Thymus (tissue), 14 donors: Measurements from ENCODE around the gene RLN3. TPM values are rescaled to one million over a fixed set of nuclear protein-coding genes. Genes with fewer than 3 reads are reported as not detected.

Experiments used
- DNase-seq, 9 donors: peaks; one replicate each; pipeline ENCODE4 v3.0.0-alpha.2; 2013; ENCODE audit warnings: low spot score in 9 of 9, low read depth in 6 of 9, missing footprints in 1 of 9
- H3K27ac ChIP-seq, 2 donors: one replicate each; pipeline ENCODE4 v1.5.1; 2013; ENCODE audit warnings: control low read depth in 1 of 2, low read depth in 1 of 2, low read length in 1 of 2, mild to moderate bottlenecking in 1 of 2, moderate library complexity in 1 of 2
- H3K27me3 ChIP-seq, 2 donors: one replicate each; pipeline ENCODE4 v1.5.1; 2013; ENCODE audit warnings: low read length in 1 of 2; ENCODE audit not compliant: control insufficient read depth in 2 of 2, insufficient read depth in 1 of 2
- H3K36me3 ChIP-seq, 2 donors: one replicate each; pipeline ENCODE4 v1.5.1; 2013; ENCODE audit warnings: low read length in 1 of 2, mild to moderate bottlenecking in 1 of 2, moderate library complexity in 1 of 2; ENCODE audit not compliant: control insufficient read depth in 2 of 2, insufficient read depth in 2 of 2
- H3K4me1 ChIP-seq, 2 donors: one replicate each; pipeline ENCODE4 v1.5.1; 2013; ENCODE audit warnings: low read length in 2 of 2; ENCODE audit not compliant: control insufficient read depth in 2 of 2, insufficient read depth in 2 of 2
- H3K4me3 ChIP-seq, 2 donors: one replicate each; pipeline ENCODE4 v1.5.1; 2013; ENCODE audit warnings: low read length in 2 of 2, control low read depth in 1 of 2, mild to moderate bottlenecking in 1 of 2
- H3K9me3 ChIP-seq, 2 donors: one replicate each; pipeline ENCODE4 v1.5.1; 2013; ENCODE audit warnings: low read length in 1 of 2, mild to moderate bottlenecking in 1 of 2; ENCODE audit not compliant: control insufficient read depth in 2 of 2, insufficient read depth in 1 of 2
- WGBS: extraction: QIAGEN DNeasy Blood & Tissue Kit; methylation state at CpG from one replicate; pipeline ENCODE4 v1.1.7; 2013; 5-methylcytosine and 5-hydroxymethylcytosine counted together
- long read RNA-seq, 10 donors: transcript quantifications; one replicate each; lab custom pipeline, GENCODE V29; 2026
- polyA plus RNA-seq: library from polyadenylated mRNA; stranded (reverse); fragments of 200-250 nt; gene quantifications from one replicate; pipeline ENCODE4 v1.2.3, GENCODE V29; 2013
- total RNA-seq: library from RNA; stranded (reverse); fragments of 120-200 nt; gene quantifications from one replicate; pipeline ENCODE4 v1.2.4, GENCODE V29; 2013
- donor health status: healthy.

The RLN3 gene, protein sequence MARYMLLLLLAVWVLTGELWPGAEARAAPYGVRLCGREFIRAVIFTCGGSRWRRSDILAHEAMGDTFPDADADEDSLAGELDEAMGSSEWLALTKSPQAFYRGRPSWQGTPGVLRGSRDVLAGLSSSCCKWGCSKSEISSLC
- total RNA-seq = not detected
- 0.18 TPM for polyA plus RNA-seq
- long read RNA-seq, donor 1 = 0 reads
- long read RNA-seq, donor 2 = 0 reads
- long read RNA-seq, donor 3 = 0 reads
- long read RNA-seq, donor 4 = 0 reads
- long read RNA-seq, donor 5 = 0 reads
- long read RNA-seq, donor 6 = 0 reads
- long read RNA-seq, donor 7 = 0 reads
- long read RNA-seq, donor 8 = 0 reads
- long read RNA-seq, donor 9 = 0 reads
- long read RNA-seq, donor 10 = 0 reads

DNA sequence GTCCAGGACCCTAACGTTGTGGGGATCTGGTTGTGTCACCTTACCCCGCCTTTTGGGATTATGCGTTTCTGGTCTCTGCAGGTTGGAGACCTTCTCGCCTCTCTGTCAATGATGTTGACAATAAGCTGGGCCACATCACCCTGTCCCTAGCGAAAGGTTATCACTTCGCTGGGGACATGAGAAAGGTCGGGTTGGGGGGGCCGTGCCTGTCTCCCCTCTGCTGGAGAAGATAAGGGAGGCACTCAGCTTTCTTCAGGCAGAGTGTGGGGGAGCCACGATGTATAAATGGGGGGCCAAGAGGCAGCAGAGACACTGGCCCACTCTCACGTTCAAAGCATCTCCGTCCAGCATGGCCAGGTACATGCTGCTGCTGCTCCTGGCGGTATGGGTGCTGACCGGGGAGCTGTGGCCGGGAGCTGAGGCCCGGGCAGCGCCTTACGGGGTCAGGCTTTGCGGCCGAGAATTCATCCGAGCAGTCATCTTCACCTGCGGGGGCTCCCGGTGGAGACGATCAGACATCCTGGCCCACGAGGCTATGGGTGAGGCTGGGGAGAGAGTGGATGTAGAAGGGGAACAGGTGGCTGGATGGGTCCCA is at the start of gene RLN3:
RLN3 (plus strand) TSS at position 293 of the 595 bp plus-strand sequence; CDS start at position 350, 57 bp downstream.
- DNase-seq = no peak

DNA sequence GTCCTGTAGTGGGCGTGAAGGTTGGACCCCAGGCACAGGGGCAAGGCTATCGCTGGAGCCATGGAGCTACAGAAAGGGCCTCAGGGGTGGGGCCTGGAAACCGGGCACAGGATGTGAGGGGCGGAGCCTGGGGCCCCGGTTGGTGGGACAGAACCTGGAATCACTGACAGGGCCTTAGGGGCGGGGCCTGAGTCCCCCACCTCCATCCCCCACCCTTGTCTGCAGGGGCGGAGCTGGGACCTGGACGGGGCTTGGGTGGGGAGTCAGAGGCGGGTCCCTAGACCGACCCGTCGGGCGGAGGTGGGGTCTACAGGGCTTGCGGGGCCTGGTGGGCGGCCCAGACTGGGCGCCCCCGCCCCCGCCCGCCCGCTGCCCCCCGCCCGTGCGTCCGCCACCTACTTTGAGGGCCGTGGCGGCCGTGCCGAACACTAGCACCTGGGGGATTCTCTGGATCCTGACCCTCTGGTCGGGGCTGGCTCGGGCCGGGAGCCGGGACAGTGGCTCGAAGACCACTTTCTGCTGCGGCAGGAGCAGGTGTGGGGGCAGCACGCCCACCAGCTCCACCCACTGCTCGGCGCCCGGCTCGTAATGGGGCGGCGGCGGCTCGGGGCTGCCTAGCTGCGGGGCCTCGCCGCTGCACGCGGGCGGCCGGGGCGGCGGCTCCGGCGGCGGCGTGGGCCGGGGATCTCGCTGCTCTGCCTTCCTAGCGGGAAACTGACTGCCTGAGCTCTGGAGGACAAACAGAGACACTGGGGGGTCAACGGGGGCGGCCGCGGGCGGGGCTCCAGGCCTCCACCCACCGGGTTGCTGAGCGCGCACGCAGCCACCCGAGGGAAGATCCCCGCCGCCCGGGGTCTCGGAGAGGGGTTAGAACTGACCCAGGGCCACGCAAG is 49.4 kb upstream of the RLN3 start:
- H3K4me1 ChIP-seq = peaks cover 18 to 55% of the 10 kb centered on the region in 2 donors
- peaks cover 14 to 40% of the 10 kb centered on the region in 2 donors for H3K36me3 ChIP-seq
- peaks cover 0 to 12% of the 10 kb centered on the region in 2 donors for H3K27me3 ChIP-seq
- 24% methylated on average over 74 of the region's 74 CpGs for WGBS
- peak overlapping the region in 1 of 2 donors; percentile 55 for H3K27ac ChIP-seq
- peaks cover 0 to 3% of the 10 kb centered on the region in 2 donors for H3K9me3 ChIP-seq
- peak overlapping the region; percentile 33 to 38 for H3K4me3 ChIP-seq
- DNase-seq = peak in 1 of 9 donors; percentile 58

More for the DNA sequence above, at the start of gene RLN3:
- no peak within 1 kb of the TSS for H3K4me3 ChIP-seq
- H3K4me1 ChIP-seq = peaks cover 0 to 19% of the 10 kb centered on the region in 2 donors
- H3K9me3 ChIP-seq = no peaks in the 10 kb centered on the region
- 90% methylated on average over 24 of the region's 24 CpGs for WGBS
- H3K36me3 ChIP-seq = no peaks in the 10 kb centered on the region
- peaks cover 0 to 12% of the 10 kb centered on the region in 2 donors for H3K27me3 ChIP-seq
- H3K27ac ChIP-seq = no peak within 1 kb of the TSS

DNA sequence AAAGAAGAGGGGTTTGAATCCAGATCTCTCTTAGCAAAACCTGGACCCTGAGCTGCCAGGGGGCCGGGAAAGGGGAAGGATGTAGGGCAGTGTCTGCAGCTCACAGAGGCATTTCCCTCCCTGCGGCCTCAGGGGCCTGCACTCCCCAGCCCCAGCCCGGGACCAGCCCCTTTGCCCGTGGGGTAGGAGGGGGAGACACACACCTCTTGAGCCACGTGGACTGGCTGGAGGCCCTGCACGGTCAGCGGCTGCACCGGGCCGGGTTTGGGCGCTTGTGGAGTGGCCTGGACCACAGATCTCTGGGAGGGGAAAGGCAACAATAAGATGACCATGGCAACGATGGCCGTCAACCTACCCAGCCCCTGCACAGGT is 48.7 kb upstream of the RLN3 start:
- no peak for DNase-seq
- WGBS = 29% methylated on average over 12 of the region's 12 CpGs
- Histone ChIP-seq H3K36me3 (peaks cover 9 to 40% of the 10 kb centered on the region in 2 donors), H3K4me1 (peaks cover 23 to 57% of the 10 kb centered on the region in 2 donors), H3K27ac (peak overlapping the region in 1 of 2 donors; percentile 25), H3K9me3 (peaks cover 0 to 3% of the 10 kb centered on the region in 2 donors), H3K27me3 (peaks cover 0 to 12% of the 10 kb centered on the region in 2 donors), H3K4me3 (peak overlapping the region; percentile 33 to 38)

DNA sequence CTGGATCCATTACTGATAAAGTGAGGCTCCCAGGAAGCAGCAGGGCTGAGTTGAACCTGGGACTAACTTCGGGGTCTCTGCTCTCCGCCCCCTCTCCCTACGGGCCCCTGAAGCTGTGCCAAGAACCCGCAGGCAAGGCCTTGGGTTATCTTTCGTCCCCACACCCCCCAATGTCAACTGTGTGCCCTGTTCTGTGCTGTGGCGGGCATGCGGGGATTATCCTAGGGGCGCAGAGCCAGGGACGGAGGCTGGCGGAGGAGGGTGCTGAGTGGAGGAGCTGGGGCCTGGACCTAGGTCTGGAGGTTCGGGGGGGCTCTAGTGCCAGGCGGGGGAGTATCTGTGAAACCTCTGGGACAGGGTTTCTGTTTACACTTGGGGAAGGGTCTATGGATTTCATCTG is 48.3 kb upstream of the RLN3 start:
- H3K27ac ChIP-seq = no peak overlapping the region
- peaks cover 25 to 61% of the 10 kb centered on the region in 2 donors for H3K4me1 ChIP-seq
- H3K36me3 ChIP-seq = peaks cover 9 to 40% of the 10 kb centered on the region in 2 donors
- 88% methylated on average over 12 of the region's 12 CpGs for WGBS
- no peak overlapping the region for H3K4me3 ChIP-seq
- peaks cover 0 to 12% of the 10 kb centered on the region in 2 donors for H3K27me3 ChIP-seq
- DNase-seq = no peak
- H3K9me3 ChIP-seq = peaks cover 0 to 3% of the 10 kb centered on the region in 2 donors

DNA sequence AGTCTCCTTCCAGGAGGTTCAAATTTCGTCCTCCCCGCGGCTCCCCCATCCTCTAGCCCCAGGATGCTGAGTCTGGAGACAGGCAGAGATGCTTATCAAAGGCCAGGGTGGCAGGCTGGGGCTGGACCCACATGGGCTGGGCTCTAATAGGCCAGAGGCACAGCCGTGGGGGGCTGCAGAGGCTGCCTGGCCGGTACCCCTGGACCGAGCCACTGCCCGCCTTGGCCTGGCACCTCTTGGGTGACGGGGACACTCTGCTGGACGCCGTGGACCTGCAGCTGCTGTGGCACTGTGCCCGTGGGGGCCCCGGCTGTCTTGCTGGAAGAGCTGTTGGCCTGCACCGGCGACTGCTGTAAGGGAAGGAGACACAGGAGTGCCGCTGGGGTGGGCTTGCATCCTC is 47.6 kb upstream of the RLN3 start:
- no peak for DNase-seq
- no peak overlapping the region for H3K4me3 ChIP-seq
- H3K9me3 ChIP-seq = peaks cover 0 to 3% of the 10 kb centered on the region in 2 donors
- WGBS = 98% methylated on average over 15 of the region's 15 CpGs
- H3K4me1 ChIP-seq = peaks cover 26 to 68% of the 10 kb centered on the region in 2 donors
- H3K27ac ChIP-seq = no peak overlapping the region
- H3K36me3 ChIP-seq = peaks cover 7 to 36% of the 10 kb centered on the region in 2 donors
- H3K27me3 ChIP-seq = peaks cover 0 to 12% of the 10 kb centered on the region in 2 donors

DNA sequence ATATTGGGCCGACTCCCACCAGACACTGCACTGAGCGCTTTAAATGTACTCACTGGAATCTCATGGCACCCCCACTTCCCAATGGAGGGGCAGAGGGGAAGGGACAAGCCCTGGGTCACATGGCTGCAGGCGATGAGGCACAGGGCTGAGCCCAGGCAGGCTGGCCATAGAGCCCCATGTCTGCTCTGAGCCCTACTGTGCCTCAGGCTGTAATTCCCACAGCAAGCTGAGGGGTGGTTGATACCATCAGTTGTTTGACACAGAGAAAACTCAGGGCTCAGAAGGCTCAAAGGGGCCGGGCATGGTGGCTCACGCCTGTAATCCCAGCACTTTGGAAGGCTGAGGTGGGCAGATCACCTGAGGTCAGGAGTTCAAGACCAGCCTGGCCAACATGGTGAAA is 46.9 kb upstream of the RLN3 start:
- WGBS = 96% methylated on average over 5 of the region's 5 CpGs
- no peak for DNase-seq
- Histone ChIP-seq H3K27ac (no peak overlapping the region), H3K27me3 (peaks cover 0 to 12% of the 10 kb centered on the region in 2 donors), H3K4me3 (no peak overlapping the region), H3K4me1 (peaks cover 32 to 75% of the 10 kb centered on the region in 2 donors), H3K9me3 (peaks cover 0 to 3% of the 10 kb centered on the region in 2 donors), H3K36me3 (peaks cover 2 to 36% of the 10 kb centered on the region in 2 donors)

DNA sequence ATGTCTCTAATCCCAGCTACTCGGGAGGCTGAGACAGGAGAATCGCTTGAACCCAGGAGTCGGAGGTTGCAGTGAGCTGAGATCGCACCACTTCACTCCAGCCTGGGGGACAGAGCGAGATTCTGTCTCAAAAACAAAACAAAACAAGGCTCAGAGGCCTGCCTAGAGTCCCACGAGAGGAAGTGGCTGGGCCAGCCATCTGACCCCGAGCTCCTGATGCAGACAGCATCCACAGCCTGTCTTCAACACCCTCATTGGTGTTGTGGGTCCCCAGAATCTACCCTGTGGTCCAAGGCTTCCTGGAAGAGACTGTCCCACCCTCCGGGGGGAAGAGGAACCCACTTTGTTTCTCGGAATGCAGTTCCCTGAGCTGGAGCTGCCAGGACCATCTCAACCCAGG is 46.5 kb upstream of the RLN3 start:
- H3K27me3 ChIP-seq = peaks cover 0 to 12% of the 10 kb centered on the region in 2 donors
- peaks cover 36 to 79% of the 10 kb centered on the region in 2 donors for H3K4me1 ChIP-seq
- 87% methylated on average over 9 of the region's 9 CpGs for WGBS
- no peak overlapping the region for H3K4me3 ChIP-seq
- H3K36me3 ChIP-seq = peaks cover 0 to 36% of the 10 kb centered on the region in 2 donors
- no peak for DNase-seq
- no peak overlapping the region for H3K27ac ChIP-seq
- peaks cover 0 to 3% of the 10 kb centered on the region in 2 donors for H3K9me3 ChIP-seq

DNA sequence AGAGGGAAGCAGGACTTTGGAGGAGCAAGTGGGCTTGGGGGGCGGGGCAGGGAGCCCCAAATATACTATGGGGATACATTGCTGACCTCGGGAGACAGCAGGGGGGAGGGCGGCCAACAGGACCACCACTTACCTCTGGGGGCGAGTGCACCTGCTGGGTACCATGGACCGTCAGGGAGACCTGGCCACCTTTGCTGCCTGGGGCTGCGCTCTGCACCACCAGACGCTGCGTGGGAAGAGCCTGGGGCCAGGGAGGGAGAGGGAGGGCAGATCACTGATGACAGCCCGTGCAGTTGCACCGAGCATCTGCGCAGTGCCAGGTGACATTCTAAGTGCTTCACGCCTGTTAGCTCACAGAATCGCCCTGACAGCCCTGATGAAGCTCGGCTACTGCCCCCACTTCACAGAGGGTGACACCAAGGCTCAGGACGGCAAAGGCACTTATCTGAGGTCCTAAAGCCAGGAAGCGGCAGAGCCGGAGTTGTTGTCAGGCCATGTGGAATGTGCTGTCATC is 45.9 kb upstream of the RLN3 start:
- H3K27me3 ChIP-seq = peaks cover 0 to 12% of the 10 kb centered on the region in 2 donors
- WGBS = 98% methylated on average over 17 of the region's 17 CpGs
- no peak overlapping the region for H3K4me3 ChIP-seq
- H3K4me1 ChIP-seq = peaks cover 41 to 84% of the 10 kb centered on the region in 2 donors
- no peak for DNase-seq
- H3K36me3 ChIP-seq = peaks cover 0 to 36% of the 10 kb centered on the region in 2 donors
- peaks cover 0 to 3% of the 10 kb centered on the region in 2 donors for H3K9me3 ChIP-seq
- H3K27ac ChIP-seq = no peak overlapping the region
